Measurements from ENCODE around the gene GSPT1.
"Not testable (repeated sequence)": the region's sequence is repeated elsewhere in the genome, so short reads cannot be mapped to it uniquely, and the experiment has no call there.

The GSPT1 gene

GRCh38 chr16:11915644-11916523, at the start of gene GSPT1:
GSPT1 (minus strand) TSS chr16:11915956; CDS start chr16:11915720, 236 bp downstream.
- peak; percentile 95 for DNase-seq

- DNase-seq: no peak
These were observed 49.2 kb upstream of the GSPT1 start, which contains the start of gene TNFRSF17 for GRCh38 chr16:11964761-11965551. TNFRSF17 (plus strand) TSS chr16:11965210; CDS start chr16:11965325, 115 bp downstream.

GRCh38 chr16:11963706-11964105, 48.0 kb upstream of the GSPT1 start:
- no peak for DNase-seq

GRCh38 chr16:11962978-11963377, 47.2 kb upstream of the GSPT1 start:
- not testable (repeated sequence) for DNase-seq

GRCh38 chr16:11962457-11962856, 46.7 kb upstream of the GSPT1 start:
- DNase-seq: not testable (repeated sequence)

GRCh38 chr16:11957591-11958395, 42.0 kb upstream of the GSPT1 start:
- DNase-seq: no peak

GRCh38 chr16:11956558-11956957, 40.8 kb upstream of the GSPT1 start:
- DNase-seq: no peak

GRCh38 chr16:11955713-11956123, 40.0 kb upstream of the GSPT1 start:
- DNase-seq: no peak

- DNase-seq: not testable (repeated sequence)
These were observed 37.8 kb upstream of the GSPT1 start for GRCh38 chr16:11953576-11953975.

- DNase-seq: no peak
These were observed 34.6 kb upstream of the GSPT1 start for GRCh38 chr16:11950388-11950787.

- DNase-seq: peak; percentile 35
These were observed 33.8 kb upstream of the GSPT1 start for GRCh38 chr16:11949527-11949926.

GRCh38 chr16:11948819-11949218, 33.1 kb upstream of the GSPT1 start:
- DNase-seq: no peak

GRCh38 chr16:11946433-11946832, 30.7 kb upstream of the GSPT1 start:
- no peak for DNase-seq

- not testable (repeated sequence) for DNase-seq
These were observed 26.2 kb upstream of the GSPT1 start, which contains the start of gene NPIPB2 for GRCh38 chr16:11941945-11942344. NPIPB2 (minus strand) TSS chr16:11942045; CDS start chr16:11942045, 0 bp downstream.

- not testable (repeated sequence) for DNase-seq
These were observed 11.6 kb upstream of the GSPT1 start for GRCh38 chr16:11927350-11927749.

GRCh38 chr16:11924046-11924445, 8.3 kb upstream of the GSPT1 start:
- DNase-seq: not testable (repeated sequence)

GRCh38 chr16:11916524-11917285, 949 bp upstream of the GSPT1 start:
- DNase-seq: no peak

GRCh38 chr16:11915114-11915643, 577 bp downstream of the GSPT1 start:
- DNase-seq: no peak

- no peak for DNase-seq
These were observed 1.3 kb downstream of the GSPT1 start for GRCh38 chr16:11914210-11915113.

- DNase-seq: no peak
These were observed 2.2 kb downstream of the GSPT1 start for GRCh38 chr16:11913425-11914079.

All from DMS 273 treated with DMSO at 0.1 percent for 48 hours (cell line).